Measurements from ENCODE around the gene NRBF2.

GRCh38 chr10:63169624-63170023 lies 36.5 kb downstream of the NRBF2 start:
- TF ChIP-seq CTCF (IDR thresholded peaks at IDR 0.05; ENCODE audit: low read length) (no peak), EZH2phosphoT487 (IDR thresholded peaks at IDR 0.05; ENCODE audit: low read length) (no peak), EZH2 (optimal IDR thresholded peaks at IDR 0.05; ENCODE audit: low read depth, low read length) (no peak)

Measured in MM.1S (cell line).